GM04504 (cell line): ENCODE results near the gene OAF.
"Not testable (repeated sequence)": the region's sequence is repeated elsewhere in the genome, so short reads cannot be mapped to it uniquely, and the experiment has no call there.

Source experiments
- DNase-seq: peaks from one replicate; pipeline ENCODE4 v3.0.0-alpha.2; 2012; ENCODE audit warnings: low read depth

The OAF gene

DNA sequence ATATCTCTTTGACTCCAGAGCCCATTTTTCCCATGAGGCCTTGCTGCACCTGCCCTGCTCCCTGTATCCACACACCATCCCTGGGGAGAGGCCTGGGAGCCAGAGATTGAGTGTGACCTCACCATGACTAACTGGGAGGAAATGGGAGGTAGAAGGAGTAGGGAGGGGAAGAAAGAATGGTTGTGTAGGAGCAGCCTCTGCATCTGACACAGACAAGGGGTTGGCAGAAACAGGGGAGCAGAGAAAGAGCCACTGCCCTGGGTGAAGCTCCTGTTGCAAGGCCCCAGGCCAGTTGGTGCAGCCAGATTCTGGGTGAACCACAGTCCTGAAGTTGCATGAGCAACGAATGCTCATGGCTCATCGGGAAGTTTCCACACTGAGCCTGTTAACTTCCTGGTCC is 61.5 kb downstream of the OAF start:
- peak; percentile 18 for DNase-seq

DNA sequence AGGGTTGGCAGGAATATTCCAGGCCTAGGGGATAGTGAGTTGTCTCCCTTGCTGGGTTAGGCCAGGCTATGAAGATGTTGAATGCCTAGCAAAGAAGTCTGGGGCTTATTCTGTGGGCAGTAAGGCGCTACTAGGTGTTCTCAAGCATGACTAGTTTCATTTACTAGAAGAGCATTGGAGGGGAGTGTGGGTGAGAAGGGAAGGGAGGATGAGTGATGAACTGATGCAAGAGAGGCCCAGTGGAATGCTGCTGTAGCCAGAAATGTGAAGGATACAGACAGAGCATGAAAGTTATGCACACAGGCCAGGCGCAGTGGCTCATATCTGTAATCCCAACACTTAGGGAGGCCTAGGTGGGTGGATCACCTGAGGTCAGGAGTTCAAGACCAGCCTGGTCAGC is 62.6 kb downstream of the OAF start:
- no peak for DNase-seq

DNA sequence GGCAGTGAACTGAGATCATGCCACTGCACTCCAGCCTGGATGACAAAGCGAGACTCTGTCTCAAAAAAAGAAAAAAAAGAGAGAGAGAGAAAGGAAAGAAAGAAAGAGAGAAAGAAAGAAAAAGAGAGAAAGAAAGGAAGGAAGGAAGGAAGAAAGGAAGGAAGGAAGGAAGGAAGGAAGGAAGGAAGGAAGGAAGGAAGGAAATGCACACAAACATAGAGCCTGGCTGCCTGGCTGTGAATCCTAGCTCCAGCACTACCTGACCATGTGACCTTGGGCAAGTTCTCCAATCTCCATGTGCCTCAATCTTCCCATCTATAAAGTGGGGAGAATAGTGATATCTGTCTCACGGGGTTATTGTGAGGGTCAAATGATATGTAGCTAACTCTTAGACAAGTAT is 63.1 kb downstream of the OAF start:
- DNase-seq = not testable (repeated sequence)

DNA sequence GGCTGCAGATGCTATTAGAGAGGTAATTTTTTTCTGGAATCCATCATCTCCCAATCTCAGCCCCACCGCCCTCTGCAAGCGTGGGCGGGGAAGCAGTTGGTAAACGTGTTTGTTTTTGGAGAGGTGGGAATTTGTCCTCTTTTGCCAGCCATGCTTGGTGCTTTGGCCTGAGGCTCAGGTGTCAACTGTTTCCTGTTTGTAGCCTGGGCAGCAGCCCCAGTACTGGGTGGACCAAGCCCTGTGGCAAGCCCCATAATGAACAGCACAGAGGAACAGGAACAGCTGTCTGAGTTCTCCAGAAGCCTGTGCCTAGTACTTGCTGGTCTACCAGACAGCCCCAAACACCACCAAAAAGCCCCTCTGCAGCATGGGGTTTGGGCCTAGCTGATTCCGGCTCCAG is 68.7 kb downstream of the OAF start:
- DNase-seq = no peak
